Measurements from ENCODE around the gene PIP5KL1. TPM values are rescaled to one million over a fixed set of nuclear protein-coding genes. Genes with fewer than 3 reads are reported as not detected.
A peak's percentile ranks its signal among the peaks of the same experiment; 100 is the strongest.

The PIP5KL1 gene
- total RNA-seq, 3 donors from 2014 or later, result 0.58 to 1.9 (median 1.1) TPM

GRCh38 chr9:127941062-127941960 is 10.7 kb upstream of the PIP5KL1 start:
- no peak for TF ChIP-seq CTCF (IDR thresholded peaks at IDR 0.05)
- intact Hi-C loops (cut with DNase I, micrococcal nuclease), result loop anchor here in 1 of 2 donors (5.0 to 10.0 kb wide), 2 partner anchors 96 to 173 kb away; no protein-coding TSS in a partner anchor
- Histone ChIP-seq H3K9me3 (no peaks in the 10 kb centered on the region), H3K4me1 (ENCODE audit: low read depth) (peaks cover 18% of the 10 kb centered on the region), H3K36me3 (ENCODE audit: low read depth) (peaks cover 5% of the 10 kb centered on the region), H3K4me3 (no peak overlapping the region)
- DNase-seq (peak in 1 of 3 donors; percentile 43), ATAC-seq (no peak)

- no peak for ATAC-seq
- intact Hi-C loops (cut with DNase I, micrococcal nuclease), result loop anchor here in 1 of 2 donors (5.0 to 10.0 kb wide), 2 partner anchors 97 to 174 kb away; no protein-coding TSS in a partner anchor
- no peaks in the 10 kb centered on the region for H3K9me3 ChIP-seq
- no peak for DNase-seq
- TF ChIP-seq CTCF (IDR thresholded peaks at IDR 0.05), result no peak
- H3K36me3 ChIP-seq (ENCODE audit: low read depth), result peaks cover 5% of the 10 kb centered on the region
- peaks cover 20% of the 10 kb centered on the region for H3K4me1 ChIP-seq (ENCODE audit: low read depth)
- no peak overlapping the region for H3K4me3 ChIP-seq
Observed at GRCh38 chr9:127940593-127940992, 10.0 kb upstream of the PIP5KL1 start.

GRCh38 chr9:127938298-127938690 is 7.7 kb upstream of the PIP5KL1 start:
- Histone ChIP-seq H3K9me3 (no peaks in the 10 kb centered on the region), H3K4me1 (ENCODE audit: low read depth) (peaks cover 17% of the 10 kb centered on the region), H3K4me3 (no peak overlapping the region), H3K36me3 (ENCODE audit: low read depth) (no peaks in the 10 kb centered on the region)
- no peak for TF ChIP-seq CTCF (IDR thresholded peaks at IDR 0.05)
- peak; percentile 27 for ATAC-seq
- peak in 2 of 3 donors; percentile 59 to 70 for DNase-seq
- intact Hi-C loops (cut with DNase I, micrococcal nuclease), result no loop called here

- TF ChIP-seq CTCF (IDR thresholded peaks at IDR 0.05), result no peak
- ATAC-seq (peak; percentile 91), DNase-seq (peak; percentile 86 to 92 (median 88))
- Histone ChIP-seq H3K4me3 (peak within 1 kb of the TSS; percentile 49), H3K36me3 (ENCODE audit: low read depth) (no peaks in the 10 kb centered on the region), H3K9me3 (no peaks in the 10 kb centered on the region), H3K4me1 (ENCODE audit: low read depth) (peaks cover 17% of the 10 kb centered on the region)
- intact Hi-C loops (cut with DNase I, micrococcal nuclease), result no loop called here
Observed at GRCh38 chr9:127937388-127938297, 7.1 kb upstream of the PIP5KL1 start, which contains the start of gene DPM2. DPM2 (minus strand) TSS chr9:127937854; CDS start chr9:127937820, 34 bp downstream.

DNA sequence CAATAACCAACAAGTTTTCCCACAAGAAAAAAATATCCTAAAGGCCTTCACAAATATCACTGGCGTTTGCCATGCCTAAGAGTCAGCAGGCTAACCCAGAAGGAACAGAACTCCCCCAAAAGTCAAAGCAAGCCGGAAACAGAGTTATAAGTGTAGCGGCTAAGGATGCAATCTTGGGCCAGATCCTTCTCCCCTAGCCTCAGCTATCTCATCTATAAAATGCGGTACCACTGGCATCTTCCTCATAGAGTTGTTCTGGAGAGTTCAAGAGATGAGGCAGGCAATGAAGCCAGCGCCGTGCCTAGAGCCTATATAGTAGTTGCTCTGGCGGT is 6.4 kb upstream of the PIP5KL1 start:
- no peaks in the 10 kb centered on the region for H3K36me3 ChIP-seq (ENCODE audit: low read depth)
- intact Hi-C loops (cut with DNase I, micrococcal nuclease), result no loop called here
- ATAC-seq (no peak), DNase-seq (no peak)
- TF ChIP-seq CTCF (IDR thresholded peaks at IDR 0.05), result no peak
- H3K9me3 ChIP-seq, result no peaks in the 10 kb centered on the region
- peak overlapping the region; percentile 49 for H3K4me3 ChIP-seq
- peaks cover 17% of the 10 kb centered on the region for H3K4me1 ChIP-seq (ENCODE audit: low read depth)

All from mucosa of descending colon (tissue), 3 donors.